ENCODE data around the gene ERBB4.

DNA sequence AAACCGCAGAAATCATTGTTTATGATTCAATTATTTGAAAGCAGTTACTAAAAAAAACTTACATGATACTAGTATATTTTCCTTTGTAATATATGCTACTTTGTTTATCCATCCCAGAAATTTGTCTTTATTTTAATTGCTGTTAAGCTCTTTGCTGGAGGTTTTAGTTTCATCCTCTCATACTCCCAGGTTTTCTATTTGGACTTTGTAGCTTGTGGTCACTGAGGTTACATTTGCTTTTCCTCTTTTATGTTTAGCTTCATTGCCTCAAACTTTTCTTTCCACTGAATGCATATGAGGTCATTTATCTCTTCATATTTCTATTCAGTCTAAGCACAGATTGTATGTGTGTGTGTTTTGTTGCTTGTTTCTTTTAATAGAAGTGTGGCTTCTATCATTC lies 89.9 kb downstream of the ERBB4 start:
- TF ChIP-seq, protein P1, sequence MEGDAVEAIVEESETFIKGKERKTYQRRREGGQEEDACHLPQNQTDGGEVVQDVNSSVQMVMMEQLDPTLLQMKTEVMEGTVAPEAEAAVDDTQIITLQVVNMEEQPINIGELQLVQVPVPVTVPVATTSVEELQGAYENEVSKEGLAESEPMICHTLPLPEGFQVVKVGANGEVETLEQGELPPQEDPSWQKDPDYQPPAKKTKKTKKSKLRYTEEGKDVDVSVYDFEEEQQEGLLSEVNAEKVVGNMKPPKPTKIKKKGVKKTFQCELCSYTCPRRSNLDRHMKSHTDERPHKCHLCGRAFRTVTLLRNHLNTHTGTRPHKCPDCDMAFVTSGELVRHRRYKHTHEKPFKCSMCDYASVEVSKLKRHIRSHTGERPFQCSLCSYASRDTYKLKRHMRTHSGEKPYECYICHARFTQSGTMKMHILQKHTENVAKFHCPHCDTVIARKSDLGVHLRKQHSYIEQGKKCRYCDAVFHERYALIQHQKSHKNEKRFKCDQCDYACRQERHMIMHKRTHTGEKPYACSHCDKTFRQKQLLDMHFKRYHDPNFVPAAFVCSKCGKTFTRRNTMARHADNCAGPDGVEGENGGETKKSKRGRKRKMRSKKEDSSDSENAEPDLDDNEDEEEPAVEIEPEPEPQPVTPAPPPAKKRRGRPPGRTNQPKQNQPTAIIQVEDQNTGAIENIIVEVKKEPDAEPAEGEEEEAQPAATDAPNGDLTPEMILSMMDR (IDR thresholded peaks at IDR 0.05) = no peak
- TF ChIP-seq POLR2AphosphoS5 (IDR thresholded peaks at IDR 0.05) (no peak), EP300 (IDR thresholded peaks at IDR 0.05) (no peak)
